NCI-H226 (cell line): ENCODE data around the gene NINL.
"Not testable (repeated sequence)": the region's sequence is repeated elsewhere in the genome, so short reads cannot be mapped to it uniquely, and the experiment has no call there.

Experiments
- DNase-seq: peaks from one replicate; pipeline ENCODE4 v3.0.0-alpha.2; 2015

NINL gene

DNA sequence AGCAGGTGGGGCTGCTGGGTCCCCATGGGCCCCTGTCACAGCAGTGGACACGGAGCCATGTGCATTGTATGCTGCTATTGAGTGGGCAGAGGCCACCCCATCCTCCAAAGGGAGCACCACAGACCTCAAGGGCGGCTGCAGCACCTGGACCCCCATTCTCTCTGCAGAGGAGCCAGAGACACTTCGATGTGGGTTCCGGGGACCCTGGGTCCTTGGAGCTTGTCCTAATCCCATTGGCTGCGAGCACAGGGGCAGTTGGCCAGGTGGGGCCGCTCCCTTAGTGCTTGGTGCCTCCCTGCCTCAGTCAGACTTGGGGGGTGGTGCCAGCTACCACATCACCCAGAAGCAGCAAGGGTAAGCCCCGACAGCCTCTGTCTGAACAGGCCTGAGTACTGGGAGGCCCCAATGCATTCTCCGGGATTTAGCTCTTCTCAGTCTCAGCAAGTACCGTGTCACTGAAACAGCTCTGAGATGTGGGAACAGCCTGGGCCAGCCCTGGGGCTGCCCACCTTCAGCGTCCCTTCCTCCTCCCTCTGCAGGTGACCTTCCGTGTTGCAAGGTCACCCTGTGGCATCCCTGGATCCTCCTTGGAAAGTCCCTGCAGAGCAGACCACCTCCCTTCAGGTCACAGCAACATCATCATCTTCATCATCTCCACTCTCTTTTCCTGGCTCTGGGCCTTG is 104.0 kb downstream of the NINL start:
- no peak for DNase-seq

DNA sequence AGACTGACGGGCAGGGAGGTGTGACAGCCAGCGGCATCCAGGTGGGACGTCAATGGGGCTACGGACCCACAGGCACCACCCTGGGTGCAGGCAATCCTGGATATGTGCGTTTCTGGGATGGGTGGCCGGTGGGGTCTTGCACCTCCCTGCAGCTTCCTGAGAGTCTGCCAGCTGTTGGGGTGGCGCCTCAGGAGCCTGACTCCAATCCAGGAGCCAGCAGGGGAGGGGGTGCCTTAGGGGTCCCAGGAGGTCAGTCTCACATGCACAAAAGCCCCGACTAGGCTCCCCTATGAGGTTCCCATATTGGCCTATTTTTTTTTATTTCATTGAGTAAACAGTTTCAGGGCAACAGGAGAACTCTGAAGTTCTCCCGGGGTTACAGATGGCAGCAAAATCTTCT is 104.5 kb downstream of the NINL start:
- no peak for DNase-seq

DNA sequence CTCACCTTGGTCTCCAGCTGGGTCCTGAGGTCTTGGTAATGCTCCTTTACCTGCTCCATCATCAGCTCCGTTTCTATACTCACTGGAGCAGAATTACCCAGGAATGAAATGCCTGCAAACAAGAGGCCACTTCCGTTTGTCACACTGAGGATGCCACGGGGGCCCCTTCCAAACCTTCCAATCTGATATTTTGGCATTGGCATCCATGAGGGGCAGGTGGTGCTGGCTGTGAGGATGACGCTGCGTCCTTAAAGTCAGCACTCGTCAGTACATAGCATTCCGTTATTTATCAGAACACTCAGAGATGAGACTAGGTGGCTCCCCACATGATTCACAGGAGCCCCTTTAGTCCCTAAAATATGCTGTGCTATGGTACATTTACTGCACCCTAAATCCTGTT is 105.2 kb downstream of the NINL start:
- DNase-seq = no peak

DNA sequence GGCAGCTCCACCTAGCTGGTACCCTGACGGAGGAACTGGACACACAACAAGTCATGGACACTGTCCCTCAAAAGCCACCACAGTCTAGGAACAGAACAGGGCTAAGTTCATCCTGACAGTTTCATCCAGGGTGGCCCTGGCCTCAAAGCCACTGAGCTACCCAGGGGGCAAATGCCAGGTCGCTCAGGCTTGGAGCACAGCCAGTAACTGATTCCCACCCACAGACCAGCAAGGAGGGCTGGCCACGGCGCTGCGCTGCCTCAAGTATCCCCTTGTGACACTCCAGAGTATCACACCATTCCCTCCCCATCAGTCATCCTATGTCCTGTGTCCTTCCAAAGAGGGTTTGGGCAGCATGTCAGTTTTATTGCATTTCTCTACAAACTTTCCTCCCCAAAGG is 105.7 kb downstream of the NINL start:
- DNase-seq = no peak

DNA sequence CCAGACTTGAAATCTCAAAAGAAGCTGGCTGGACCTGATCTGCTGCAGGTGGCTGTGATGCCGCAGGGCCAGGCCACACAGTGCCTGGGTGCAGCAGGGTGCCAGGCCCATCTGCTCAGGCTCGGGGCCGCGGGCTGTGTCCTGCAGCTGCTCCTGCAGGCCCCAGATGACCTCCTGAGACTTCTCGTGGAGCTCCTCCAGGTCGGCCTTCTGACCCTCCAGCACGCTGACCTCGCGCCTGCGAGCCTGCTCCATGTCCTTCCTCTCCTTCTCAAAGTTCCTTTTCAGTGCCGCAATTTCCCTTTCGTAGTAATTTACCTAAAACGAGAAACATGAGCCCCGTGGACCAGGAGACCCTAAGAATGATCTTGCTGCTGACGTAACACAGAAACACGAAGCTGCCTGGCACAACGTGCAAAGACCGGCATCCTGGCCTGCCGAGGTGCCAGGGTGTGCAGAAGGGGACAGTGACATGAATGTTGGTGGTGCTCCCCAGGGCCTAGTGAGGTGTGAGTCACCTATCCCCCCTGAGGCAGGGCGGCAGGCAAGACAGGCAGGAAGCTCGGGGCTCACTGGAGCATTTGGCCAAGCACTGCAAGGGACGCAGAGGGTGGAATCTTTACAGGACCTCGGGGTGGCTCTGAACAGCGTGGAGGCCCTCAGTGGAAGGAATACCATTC is 106.3 kb downstream of the NINL start:
- no peak for DNase-seq

DNA sequence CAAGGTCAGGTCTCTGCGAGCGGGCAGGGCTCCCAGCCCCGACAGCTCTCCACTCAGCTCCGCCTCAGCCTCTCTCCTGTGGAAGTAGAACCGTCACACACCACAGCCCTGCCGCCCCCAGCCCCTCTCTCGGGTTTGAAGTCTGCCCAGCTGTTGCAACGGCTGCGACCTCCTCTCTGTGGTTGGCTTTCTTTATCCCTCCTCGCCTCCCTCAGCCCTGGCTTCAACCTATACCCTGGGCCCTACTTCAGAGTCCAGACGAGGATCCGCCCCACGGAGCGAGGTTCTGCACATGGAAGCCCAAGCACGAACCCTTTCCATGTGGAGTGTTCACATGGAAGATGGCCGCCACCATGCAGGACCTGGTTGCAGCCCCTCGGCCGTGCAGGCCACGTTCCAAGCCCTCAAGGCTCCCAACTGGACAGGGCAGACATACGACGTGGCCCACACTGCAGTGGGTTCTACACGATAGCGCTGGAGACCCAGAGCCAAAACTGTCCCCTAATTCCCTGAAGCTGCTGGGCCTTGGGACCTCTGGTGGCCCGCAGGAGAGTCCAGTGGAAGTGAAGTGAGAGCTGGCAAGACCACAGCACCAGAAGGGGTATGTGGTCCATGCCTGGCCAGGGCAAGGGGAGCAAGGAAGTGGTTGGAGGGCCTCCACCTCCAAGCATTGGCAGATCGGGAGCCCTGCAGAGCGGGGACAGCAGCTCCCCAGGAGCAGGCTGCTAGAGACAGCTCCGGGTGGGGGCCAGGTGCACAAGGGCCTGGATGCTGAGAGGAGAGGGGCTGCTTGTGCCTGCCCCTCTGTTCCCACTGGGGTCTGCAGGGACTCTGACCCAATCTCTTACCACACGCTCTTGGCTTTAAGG is 108.1 kb downstream of the NINL start:
- DNase-seq = no peak

DNA sequence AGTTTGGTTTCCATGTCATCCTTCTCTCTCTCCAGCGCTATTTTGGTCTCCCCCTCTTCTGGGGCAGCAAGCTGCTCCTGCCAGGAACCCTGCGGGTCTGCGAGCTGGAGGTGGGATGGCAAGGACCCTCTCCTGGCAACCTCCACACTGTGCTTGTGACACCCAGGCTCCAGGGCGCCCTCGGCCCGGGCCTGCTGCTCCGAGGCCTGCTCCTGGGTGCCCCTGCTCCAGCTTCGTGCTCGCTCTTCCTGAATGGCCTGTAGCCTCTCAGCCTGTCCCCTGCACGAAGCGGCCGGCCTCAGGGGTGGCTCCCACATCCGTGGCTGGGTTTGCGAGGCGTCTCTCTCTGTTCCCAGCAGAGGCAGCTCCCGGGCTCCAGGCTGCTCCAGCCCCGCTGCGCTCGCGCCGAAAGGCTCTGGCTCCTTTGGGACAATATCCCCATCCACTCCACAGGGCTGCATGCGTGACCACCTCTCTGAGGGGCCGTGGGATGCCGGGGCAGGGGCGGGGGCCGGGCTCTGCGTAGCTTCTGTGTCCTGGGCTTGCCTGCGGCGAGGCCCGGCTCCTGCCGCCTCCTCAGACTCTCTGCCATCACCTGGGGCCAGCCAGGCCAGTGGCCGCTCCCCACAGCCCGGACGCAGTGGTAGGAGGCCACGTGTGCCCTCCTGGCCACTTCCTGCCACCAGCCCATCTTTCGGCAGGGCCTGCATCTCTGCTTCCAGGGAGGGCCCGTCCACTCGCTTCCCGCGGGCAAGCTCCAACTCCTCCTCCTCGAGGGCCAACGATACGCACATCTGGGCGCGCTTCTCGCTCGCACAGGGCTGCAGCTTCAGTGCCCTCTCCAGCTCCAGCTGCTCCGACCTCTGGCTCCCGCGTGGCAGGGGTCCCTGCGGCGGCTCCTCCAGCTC is 109.0 kb downstream of the NINL start:
- no peak for DNase-seq

DNA sequence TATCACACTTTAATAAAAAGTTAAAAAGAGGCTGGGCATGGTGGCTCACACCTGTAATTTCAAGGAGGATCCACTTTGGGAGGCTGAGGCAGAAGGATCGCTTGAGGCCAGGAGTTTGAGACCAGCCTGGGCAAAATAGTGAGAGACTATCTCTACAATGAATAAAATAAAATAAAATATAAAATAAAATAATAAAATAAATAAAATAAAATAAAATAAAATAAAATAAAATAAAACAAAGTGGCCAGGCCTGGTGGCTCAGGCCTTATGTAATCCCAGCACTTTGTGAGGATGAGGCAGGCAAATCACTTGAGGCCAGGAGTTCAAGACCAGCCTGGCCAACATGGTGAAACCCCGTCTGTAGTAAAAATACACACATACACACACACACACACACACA is 112.0 kb downstream of the NINL start:
- DNase-seq = not testable (repeated sequence)

DNA sequence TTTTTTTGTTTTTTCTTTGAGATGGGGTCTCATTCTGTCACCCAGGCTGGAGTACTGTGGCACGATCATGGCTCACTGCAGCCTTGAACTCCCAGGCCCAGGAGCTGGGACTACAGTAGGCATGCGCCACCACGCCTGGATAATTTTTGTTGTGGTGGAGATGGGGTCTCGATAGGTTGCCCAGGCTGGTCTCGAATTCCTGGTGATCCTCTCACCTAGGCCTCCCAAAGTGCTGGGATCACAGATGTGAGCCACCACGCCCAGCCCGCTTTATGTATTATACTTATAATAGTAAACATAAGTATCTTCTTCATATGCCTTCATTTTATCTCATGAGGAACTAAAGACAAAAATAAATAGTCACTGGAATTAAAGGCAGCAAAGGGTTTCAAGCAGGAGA is 114.3 kb downstream of the NINL start:
- DNase-seq = no peak

DNA sequence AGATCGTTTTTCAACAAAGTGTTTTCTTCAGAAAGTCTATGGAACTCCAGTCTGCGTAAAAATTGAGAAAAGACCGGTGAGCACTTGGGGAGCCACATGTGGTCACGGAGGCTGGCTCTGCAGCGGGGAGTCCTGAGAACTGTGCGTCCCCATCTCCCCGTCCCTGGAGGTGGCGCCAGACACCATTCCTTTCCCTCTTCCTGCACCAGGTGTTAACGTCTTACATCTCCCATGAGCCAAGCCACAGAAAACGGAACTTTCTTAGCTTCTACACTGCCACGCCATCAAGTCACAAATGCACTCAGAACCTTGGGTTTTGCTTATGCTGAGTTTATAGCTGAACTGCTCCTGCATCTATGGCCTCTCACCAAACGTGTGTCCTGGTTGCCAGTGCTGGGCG is 115.3 kb downstream of the NINL start:
- DNase-seq = no peak

DNA sequence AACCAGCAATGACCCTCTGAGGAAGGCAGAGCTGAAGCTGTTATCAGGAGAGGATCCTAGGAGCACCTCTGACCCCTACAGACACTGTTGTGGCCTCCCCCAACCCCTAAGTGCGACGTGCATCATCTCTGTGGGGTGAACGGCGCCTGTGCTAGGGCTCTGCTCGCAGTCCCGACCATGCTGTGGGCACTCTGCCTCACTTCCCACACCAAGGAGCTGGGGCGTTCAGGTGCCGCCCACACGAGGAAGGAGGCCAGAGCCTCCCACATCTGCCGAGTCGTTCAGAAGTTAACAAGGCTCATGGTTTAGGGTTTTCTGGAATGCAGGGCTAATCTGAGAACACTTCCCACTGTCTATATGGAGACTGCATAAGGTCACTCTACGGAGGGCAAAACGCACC is 115.8 kb downstream of the NINL start:
- no peak for DNase-seq

DNA sequence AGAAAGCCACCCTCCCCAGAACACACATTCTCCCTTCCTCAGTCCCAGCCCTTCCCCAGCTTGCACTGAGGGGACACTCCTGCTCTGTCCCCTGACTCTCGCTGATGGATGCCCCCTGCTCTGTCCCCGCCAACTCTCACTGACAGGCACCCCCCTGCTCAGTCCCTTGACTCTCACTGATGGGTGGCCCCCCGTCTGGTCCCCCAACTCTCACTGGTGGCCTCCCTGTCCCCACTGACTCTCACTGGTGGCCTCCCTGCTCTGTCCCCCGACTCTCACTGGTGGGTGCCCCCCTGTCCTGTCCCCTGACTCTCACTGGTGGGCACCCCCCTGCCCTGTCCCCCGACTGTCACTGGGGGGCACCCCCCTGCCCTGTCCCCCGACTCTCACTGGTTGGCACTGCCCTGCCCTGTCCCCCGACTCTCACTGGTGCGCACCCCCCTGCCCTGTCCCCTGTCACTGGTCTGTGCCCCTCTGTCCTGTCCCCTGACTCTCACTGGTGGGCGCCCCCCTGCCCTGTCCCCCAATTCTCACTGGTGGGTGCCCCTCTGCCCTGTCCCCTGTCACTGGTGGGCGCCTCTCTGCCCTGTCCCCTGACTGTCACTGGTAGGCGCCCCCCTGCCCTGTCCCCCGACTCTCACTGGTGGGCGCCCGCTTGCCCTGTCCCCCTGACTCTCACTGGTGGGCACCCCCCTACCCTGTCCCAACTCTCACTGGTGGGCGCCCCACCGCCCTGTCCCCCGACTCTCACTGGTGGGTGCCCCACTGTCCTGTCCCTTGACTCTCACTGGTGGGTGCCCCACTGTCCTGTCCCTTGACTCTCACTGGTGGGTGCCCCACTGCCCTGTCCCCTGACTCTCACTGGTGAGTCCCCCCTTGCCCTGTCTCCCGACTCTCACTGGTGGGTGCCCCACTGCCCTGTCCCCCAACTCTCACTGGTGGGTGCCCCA is 116.9 kb downstream of the NINL start:
- DNase-seq = no peak

DNA sequence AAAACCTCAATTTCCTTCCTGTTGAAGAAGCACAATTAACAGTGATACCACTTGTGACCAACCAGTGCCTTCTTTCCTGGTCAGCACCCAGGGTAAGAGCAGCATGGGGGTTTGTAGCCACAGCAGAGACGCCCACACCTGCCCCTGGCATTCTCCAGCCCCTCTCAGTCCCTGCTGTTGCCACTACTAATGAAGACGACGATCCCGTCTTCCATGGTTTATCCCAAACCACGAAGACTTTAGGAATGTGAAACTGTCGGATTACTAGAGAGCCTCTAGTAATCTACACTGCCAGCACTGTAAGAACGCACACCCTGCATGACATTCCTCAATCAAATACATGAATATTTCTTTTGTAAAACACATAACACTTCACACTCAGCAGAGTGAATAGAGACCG is 117.9 kb downstream of the NINL start:
- no peak for DNase-seq

DNA sequence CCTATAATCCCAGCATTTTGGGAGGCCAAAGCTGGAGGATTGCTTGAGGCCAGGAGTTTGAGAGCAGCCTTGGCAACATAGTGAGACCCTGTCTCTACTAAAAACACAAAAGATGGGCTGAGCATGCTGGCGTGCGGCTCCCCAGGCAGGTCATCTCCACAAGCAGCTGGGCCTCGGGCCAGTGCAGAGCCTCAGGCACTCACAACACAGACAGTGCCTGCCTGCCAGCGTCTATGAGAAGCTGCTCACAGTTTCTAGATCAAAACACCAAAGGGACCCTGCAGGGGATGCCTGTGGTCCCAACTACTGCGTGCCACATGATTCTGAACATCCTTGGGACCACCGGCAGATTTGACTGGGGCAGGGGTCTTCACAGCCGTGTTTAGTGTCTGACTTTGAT is 118.5 kb downstream of the NINL start:
- no peak for DNase-seq

DNA sequence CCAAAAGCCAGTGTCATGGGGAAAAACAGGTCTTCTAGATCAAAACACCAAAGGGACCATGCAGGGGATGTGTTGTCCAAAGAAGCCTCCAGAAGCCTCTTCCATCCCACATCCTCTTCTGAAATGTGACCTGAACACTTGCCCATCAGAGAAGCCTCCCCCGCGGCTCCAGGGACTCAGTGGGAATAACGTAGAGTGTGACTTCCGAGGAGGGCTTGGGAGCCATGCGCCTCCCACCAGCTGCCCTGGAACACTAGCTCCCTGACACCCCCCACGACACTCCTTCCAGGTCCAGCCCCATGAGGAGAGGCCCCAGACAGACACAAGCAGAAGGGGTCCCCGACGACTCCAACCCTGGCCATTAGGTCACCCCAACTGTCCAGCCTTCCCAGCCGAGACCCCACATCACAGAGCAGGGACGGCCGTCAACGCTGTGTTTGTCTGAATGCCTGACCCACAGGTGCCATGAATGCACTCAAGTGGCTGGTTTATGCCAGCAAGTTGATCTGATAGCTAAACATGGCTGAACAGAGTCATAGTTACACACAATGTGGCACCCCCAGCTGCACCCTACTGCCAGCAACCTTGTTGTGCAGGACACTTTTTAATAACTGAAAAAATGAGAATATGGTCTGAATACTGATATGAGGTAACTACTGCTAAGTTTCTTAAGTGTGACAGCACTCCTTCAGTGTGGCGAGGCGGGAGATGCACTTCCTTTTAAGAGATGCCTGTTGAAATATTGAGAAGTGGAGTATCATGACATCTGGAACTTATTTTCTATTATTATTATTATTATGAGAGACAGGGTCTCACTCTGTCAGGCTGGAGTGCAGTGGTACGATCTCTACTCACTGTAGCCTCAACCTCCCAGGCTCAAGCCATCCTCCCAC is 119.8 kb downstream of the NINL start:
- DNase-seq = no peak

DNA sequence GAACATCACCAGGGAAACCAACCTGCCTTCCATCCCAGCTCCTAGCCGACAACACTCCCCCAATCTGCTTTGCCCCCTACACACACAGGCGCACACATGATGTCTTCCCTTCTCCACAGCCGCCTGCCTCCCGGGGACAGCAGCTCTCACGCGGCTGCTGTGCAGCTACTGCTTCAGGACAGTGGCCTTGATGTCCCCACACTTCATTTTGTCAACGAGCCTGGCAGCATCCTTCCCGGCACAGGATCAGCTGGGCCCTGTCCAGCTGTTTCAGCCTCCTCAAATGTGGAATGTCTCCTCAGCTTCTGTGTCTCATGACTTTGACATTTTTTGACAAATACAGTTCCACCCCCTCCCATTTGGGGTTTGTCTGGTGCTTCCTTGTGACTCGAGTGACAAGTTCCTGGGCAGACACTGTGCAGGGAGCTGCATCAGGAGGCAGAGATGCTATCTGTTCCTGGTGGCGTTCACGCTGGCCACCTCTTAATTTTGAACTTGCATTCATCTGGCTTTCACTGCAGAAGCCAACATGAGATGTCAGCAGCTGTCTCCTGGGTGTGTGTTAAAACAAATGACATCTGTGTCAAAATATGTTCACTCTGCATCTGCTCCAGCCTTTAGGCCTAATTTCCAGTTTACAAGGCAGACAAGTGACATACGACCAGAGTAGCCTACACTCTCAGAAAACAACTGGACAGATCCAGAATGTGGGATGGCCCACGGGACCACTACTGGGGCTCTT is 120.7 kb downstream of the NINL start:
- no peak for DNase-seq

DNA sequence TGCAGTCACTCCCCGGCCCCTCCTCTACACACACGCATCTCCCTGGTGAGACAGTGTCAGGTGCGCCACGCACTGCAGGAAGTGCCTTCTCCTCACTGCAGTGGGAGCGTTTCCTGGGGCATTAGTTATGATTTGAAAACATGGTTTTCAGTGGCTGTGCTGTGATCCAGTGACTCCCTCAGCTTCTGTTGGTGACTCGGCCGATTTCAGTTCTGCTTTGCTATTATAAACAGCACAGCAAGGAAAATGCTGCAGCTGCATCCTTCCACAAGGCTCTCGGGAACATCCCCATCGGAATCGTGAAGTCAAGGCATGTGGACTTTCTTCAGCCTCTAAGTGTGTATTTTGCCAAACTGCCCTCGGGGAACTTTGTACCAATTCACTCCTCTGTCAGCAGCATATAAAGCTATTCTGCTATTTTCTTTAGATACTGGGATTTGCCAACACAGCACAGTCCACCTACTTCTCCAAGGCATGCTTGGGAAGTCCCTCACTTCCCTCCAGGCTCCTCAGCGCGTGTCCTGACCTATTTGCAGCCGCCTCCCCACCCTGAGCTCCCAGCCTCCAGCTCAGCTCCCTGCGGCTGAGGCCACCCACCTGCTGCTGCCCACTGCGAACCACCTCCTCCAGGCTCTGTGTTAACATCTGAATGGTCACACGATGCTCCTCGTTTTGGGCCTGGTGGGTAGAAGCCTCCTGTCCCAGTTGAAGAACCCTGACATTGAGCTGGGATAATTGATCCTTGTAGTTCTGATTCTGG is 123.4 kb downstream of the NINL start:
- no peak for DNase-seq

DNA sequence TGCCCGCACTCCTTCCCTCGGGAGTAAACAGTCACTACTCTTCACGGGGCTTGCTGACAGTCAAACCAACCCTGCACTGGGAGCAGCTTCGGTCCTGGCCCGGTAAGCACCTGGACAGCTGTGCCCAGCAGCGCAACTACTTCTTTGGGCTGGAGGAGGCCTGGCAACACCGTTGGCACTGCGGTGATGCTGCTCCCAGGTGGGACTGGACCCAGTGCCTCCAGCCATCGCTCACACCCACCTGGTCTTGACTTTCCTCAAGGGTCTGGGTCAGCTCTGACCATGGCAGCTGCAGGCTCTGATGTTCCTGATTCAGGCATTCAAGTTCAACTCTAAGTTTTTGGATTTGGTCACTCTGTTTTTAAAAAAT is 124.1 kb downstream of the NINL start:
- no peak for DNase-seq
